OCI-LY3 (cell line): ENCODE results near the gene INPP5A.

Source experiments
- H2AFZ ChIP-seq: fragments of 200-600, 300-600 bp; shearing (Covaris generic); 2 replicates; pipeline ENCODE4 v1.6.0; 2014; ENCODE audit warnings: antibody characterized with exemption, low read depth, low read length
- H3K27ac ChIP-seq: fragments of 200-600, 300-600 bp; sonication (generic); 2 replicates; pipeline ENCODE4 v1.5.1; 2014; ENCODE audit warnings: mild to moderate bottlenecking, low read length, moderate library complexity, mixed read lengths
- H3K27me3 ChIP-seq: fragments of 200-600, 300-600 bp; sonication (generic); 2 replicates; pipeline ENCODE4 v1.6.1; 2014; ENCODE audit warnings: low read depth, low read length, mixed read lengths
- H3K36me3 ChIP-seq: fragments of 200-600, 300-600 bp; sonication (generic); replicated peaks from 2 replicates; pipeline ENCODE3; 2014; ENCODE audit warnings: low read depth, low read length, mixed read lengths
- H3K4me1 ChIP-seq: fragments of 300-600, 200-600 bp; sonication (generic); 2 replicates; pipeline ENCODE4 v1.6.1; 2014; ENCODE audit warnings: low read length, mixed read lengths
- H3K4me2 ChIP-seq: fragments of 200-600, 300-600 bp; sonication (generic); 2 replicates; pipeline ENCODE4 v1.6.1; 2014; ENCODE audit warnings: low read length, mixed read lengths
- H3K4me3 ChIP-seq: fragments of 300-600, 200-600 bp; sonication (generic); 2 replicates; pipeline ENCODE4 v1.5.1; 2014; ENCODE audit warnings: antibody characterized with exemption, mild to moderate bottlenecking, low read length, moderate library complexity
- H3K79me2 ChIP-seq: fragments of 300-600, 200-600 bp; shearing (Covaris generic); 2 replicates; pipeline ENCODE4 v1.6.1; 2014; ENCODE audit warnings: mild to moderate bottlenecking, low read length, mixed read lengths
- H3K9ac ChIP-seq: fragments of 300-600, 200-600 bp; shearing (Covaris generic); 2 replicates; pipeline ENCODE4 v1.6.0; 2014; ENCODE audit warnings: mild to moderate bottlenecking, low read length, moderate library complexity
- H3K9me3 ChIP-seq: fragments of 200-600, 300-600 bp; shearing (Covaris generic); 2 replicates; pipeline ENCODE4 v1.6.1; 2014; ENCODE audit warnings: low read length, mixed read lengths; ENCODE audit not compliant: insufficient read depth
- H4K20me1 ChIP-seq: fragments of 200-600, 300-600 bp; sonication (generic); 2 replicates; pipeline ENCODE4 v1.6.1; 2016; ENCODE audit warnings: low read length, mixed read lengths; ENCODE audit not compliant: insufficient read depth
- EZH2phosphoT487 ChIP-seq: fragments of 200-600 bp; shearing (Covaris generic); IDR thresholded peaks from 2 replicates; pipeline ENCODE4 v1.6.1; 2018; ENCODE audit warnings: antibody characterized with exemption, mixed run types, low read depth
- TF ChIP-seq, protein P1 (sequence below): fragments of 200-600, 300-600 bp; sonication (generic); IDR thresholded peaks from 2 replicates; pipeline ENCODE4 v1.5.1; 2014; ENCODE audit warnings: antibody characterized with exemption, low read length, low read depth

INPP5A gene

DNA sequence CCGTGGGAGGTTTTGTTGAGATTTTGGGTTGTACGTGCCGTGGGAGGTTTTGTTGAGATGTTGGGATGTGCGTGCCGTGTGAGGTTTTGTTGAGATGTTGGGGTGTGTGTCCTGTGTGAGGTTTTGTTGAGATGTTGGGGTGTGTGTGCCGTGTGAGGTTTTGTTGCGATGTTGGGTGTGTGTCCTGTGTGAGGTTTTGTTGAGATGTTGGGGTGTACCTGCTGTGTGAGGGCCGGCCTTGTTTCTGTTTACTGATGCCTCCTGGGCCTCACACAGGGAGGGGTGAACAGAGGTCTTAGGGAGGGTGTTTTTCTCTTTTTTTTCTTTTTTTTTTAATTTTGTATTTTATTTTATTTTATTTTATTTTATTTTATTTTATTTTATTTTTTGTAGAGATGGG, 36.7 kb downstream of the INPP5A start:
- no peak overlapping the region for H2AFZ ChIP-seq
- peaks cover 32% of the 10 kb centered on the region for H3K4me1 ChIP-seq
- peaks cover 75% of the 10 kb centered on the region for H4K20me1 ChIP-seq
- H3K27me3 ChIP-seq: peaks cover 60% of the 10 kb centered on the region
- no peaks in the 10 kb centered on the region for H3K9me3 ChIP-seq
- H3K79me2 ChIP-seq: no peaks in the 10 kb centered on the region
- TF ChIP-seq, protein P1, sequence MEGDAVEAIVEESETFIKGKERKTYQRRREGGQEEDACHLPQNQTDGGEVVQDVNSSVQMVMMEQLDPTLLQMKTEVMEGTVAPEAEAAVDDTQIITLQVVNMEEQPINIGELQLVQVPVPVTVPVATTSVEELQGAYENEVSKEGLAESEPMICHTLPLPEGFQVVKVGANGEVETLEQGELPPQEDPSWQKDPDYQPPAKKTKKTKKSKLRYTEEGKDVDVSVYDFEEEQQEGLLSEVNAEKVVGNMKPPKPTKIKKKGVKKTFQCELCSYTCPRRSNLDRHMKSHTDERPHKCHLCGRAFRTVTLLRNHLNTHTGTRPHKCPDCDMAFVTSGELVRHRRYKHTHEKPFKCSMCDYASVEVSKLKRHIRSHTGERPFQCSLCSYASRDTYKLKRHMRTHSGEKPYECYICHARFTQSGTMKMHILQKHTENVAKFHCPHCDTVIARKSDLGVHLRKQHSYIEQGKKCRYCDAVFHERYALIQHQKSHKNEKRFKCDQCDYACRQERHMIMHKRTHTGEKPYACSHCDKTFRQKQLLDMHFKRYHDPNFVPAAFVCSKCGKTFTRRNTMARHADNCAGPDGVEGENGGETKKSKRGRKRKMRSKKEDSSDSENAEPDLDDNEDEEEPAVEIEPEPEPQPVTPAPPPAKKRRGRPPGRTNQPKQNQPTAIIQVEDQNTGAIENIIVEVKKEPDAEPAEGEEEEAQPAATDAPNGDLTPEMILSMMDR: no peak
- TF ChIP-seq EZH2phosphoT487: no peak
- no peak overlapping the region for H3K4me3 ChIP-seq
- H3K27ac ChIP-seq: no peak overlapping the region
- no peaks in the 10 kb centered on the region for H3K36me3 ChIP-seq
- H3K9ac ChIP-seq: no peak overlapping the region
- no peak overlapping the region for H3K4me2 ChIP-seq

DNA sequence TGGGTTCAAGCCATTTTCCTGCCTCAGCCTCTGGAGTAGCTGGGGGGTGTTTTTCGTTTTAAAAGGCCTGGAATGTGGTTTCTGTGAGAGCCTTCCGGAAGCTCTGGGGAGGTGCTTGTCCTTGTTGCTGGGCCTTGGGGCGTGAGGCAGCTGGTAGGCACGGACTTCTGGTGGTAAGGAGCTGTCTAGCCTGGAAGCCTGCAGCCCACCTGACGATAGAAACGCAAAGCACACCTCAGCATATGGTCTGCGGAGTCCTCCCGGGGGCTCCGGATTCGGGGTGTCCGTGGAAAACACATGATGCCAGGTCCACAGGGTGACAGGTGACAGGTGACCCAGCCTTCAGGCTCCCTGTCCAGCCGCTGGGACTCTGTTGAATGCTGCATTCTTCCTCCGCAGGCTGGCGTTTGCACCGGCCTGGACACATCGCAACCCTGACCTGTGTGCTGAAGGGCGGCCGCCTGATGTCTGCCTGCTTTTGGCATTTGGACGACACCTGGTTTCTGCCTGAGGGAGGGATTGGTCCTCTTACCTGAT, 37.3 kb downstream of the INPP5A start:
- Histone ChIP-seq H4K20me1 (peaks cover 76% of the 10 kb centered on the region), H3K27ac (no peak overlapping the region), H3K4me2 (peak overlapping the region; percentile 49), H3K9ac (no peak overlapping the region), H3K4me3 (no peak overlapping the region), H3K27me3 (peaks cover 61% of the 10 kb centered on the region), H3K79me2 (no peaks in the 10 kb centered on the region), H3K9me3 (no peaks in the 10 kb centered on the region), H3K4me1 (peaks cover 32% of the 10 kb centered on the region), H2AFZ (no peak overlapping the region), H3K36me3 (no peaks in the 10 kb centered on the region)
- no peak for TF ChIP-seq EZH2phosphoT487
- TF ChIP-seq, protein P1: no peak

DNA sequence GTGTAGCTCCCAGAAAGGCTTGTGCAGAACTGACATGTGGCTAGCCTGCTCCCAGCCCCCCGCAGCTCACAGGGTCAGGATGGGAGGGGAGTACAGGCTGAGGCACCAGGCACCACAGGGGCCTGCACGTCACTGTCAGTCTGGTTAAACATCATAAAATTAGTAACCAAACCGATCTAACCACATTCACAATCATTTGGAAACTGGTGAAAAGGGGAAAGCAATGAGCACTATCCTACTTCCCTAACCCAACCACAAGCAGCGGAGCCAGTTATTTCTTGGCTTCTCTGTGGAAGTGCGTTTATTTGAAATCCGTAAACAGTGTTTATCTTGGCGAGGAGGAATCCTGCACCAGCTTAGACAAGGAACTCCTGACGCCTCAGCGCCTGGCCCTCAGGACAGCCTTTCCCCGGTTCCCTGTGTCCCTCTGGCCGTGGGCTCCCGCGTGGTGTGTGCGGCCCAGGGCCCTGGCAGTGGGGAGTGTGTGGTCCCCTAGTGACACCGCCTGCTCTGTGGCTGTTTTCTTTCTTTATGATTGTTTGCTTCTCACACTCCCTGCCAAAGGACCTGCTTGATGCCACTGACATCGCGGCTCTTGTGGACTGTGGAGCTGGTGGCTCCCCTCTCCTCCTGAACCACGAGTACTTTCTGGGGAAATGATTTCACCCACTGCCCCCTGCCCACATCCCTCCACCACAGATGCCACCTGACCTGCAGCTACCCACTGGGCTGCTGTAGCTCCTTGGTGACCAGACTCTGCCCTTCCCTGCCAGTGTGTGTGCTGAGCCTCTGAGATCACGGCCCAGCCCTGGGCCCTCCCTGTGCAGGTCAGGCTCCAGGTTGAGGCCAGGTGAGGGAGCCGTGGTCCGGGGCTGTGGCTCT, 38.0 kb downstream of the INPP5A start:
- H3K27me3 ChIP-seq: peaks cover 62% of the 10 kb centered on the region
- H3K9ac ChIP-seq: no peak overlapping the region
- peak overlapping the region; percentile 49 for H3K4me2 ChIP-seq
- no peaks in the 10 kb centered on the region for H3K36me3 ChIP-seq
- no peaks in the 10 kb centered on the region for H3K79me2 ChIP-seq
- no peak overlapping the region for H3K27ac ChIP-seq
- H2AFZ ChIP-seq: no peak overlapping the region
- H3K9me3 ChIP-seq: no peaks in the 10 kb centered on the region
- peaks cover 32% of the 10 kb centered on the region for H3K4me1 ChIP-seq
- H4K20me1 ChIP-seq: peaks cover 70% of the 10 kb centered on the region
- no peak overlapping the region for H3K4me3 ChIP-seq
- peak; percentile 83; the same call in 1 of the 2 replicates for TF ChIP-seq EZH2phosphoT487
- TF ChIP-seq, protein P1: no peak

DNA sequence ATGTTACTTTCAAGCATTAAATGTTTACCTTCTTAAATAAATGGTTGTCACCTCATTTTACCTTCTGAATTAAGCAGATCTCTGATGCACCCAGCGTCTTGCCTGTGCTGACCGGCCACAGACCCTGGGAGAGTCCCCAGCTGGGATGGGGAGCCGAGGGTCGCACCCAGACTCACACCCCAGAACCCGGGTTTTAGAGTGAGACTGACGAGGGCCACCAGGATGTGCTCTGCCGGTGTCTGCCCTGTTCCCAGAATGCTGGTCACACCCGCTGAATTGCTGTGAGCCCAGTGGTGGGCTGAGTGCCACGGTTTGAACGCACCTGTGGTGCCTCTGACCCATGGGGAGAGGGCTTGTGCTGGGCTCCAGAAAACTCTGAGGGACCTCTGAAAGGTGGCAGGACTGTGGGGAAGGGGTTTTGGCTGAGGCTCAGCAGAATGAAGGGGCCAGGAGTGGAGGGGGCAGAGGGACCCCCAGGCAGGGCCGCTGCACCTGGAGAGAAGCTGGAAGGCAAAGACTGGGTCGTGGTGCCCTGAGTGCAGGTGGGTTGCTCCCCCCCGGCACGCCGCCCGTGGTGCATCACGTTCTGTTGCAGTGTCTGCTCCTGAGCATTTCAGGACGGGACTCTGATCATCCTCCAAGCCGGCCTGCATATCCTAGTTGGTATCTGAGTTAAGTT, 39.2 kb downstream of the INPP5A start:
- Histone ChIP-seq H3K36me3 (no peaks in the 10 kb centered on the region), H3K4me1 (peaks cover 22% of the 10 kb centered on the region), H3K27ac (no peak overlapping the region), H3K27me3 (peaks cover 59% of the 10 kb centered on the region), H3K4me3 (no peak overlapping the region), H4K20me1 (peaks cover 59% of the 10 kb centered on the region), H3K9ac (no peak overlapping the region), H3K79me2 (no peaks in the 10 kb centered on the region), H3K9me3 (no peaks in the 10 kb centered on the region), H2AFZ (no peak overlapping the region), H3K4me2 (no peak overlapping the region)
- TF ChIP-seq, protein P1: no peak
- TF ChIP-seq EZH2phosphoT487: no peak
